ENCODE data around the gene IGSF22.

Gene IGSF22

DNA sequence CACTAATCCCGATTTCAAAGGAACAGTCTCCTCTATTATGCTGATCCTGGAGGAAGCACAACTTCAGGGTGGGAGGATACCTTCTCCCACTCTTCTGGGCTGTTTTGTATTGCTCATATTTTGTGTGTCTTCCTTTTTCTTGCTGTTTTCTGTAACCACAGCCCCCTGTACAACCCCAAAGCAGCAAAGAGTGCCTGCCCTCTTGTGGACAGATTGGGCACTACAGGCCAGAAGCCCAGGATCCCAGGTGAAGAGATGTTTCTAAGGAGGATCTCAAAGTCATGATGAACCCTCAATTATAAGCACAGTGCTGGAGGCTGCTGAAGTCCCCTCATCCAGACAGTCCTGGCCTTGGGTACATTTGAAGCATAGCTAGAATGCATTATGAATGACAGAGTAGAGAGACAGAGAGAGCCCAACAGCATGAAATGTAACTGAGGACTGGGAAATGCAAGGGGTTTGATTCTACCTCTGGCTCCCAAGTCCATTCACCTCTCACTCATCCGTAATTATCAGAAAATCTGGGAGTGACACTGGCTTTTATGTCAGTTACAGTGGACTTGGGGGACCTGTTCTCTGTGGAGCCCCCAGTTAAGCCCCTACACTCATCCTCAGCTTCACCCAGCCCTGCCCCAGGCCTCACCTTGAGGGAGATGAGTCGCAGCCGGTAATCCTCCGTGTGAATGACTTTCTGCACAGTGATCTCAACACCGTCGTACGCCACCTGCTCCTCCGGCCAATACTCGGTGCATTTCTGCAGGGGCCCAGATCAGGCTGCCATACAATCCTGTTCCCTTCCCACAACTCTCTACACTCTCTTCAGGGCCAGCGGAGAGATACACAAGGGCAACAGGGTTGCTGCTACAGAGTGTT is 6.2 kb upstream of the IGSF22 start:
- CTCF ChIA-PET, result interaction anchor here (0.6 to 11.4 kb wide), 32 partner anchors 11 to 626 kb away, joined by 3 to 132 read pairs (median 4); partner anchors contain the start of genes IGSF22, SAAL1 and TSG101
- no peak for DNase-seq (ENCODE audit: low read depth, low spot score)
- POLR2A ChIA-PET, result no interaction called here
- no peak overlapping the region for H3K4me3 ChIP-seq (ENCODE audit: low read depth, low read length)
- TF ChIP-seq, protein P1, sequence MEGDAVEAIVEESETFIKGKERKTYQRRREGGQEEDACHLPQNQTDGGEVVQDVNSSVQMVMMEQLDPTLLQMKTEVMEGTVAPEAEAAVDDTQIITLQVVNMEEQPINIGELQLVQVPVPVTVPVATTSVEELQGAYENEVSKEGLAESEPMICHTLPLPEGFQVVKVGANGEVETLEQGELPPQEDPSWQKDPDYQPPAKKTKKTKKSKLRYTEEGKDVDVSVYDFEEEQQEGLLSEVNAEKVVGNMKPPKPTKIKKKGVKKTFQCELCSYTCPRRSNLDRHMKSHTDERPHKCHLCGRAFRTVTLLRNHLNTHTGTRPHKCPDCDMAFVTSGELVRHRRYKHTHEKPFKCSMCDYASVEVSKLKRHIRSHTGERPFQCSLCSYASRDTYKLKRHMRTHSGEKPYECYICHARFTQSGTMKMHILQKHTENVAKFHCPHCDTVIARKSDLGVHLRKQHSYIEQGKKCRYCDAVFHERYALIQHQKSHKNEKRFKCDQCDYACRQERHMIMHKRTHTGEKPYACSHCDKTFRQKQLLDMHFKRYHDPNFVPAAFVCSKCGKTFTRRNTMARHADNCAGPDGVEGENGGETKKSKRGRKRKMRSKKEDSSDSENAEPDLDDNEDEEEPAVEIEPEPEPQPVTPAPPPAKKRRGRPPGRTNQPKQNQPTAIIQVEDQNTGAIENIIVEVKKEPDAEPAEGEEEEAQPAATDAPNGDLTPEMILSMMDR (IDR thresholded peaks at IDR 0.05; ENCODE audit: insufficient read depth, low read length, missing control alignments), result peak; percentile 87

DNA sequence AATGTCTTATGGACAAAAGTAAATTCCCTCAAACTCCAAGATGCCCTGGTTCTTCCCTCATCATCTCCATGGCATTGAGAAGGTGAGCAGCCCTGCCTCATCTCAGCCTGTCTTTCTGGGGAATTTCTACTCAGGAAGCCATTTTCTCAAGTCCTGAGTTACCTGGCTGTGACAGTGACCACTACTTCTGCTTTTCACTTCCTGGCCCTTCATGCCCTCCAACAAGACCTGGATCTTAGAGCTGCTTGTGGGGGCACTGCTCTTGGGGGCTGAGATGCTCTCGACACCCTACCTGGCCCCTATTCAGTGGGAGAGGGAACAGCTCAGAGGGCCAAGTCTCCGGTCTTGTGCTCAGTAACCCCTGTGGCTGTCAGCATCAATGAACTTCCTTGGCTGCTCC is 5.5 kb upstream of the IGSF22 start:
- TF ChIP-seq, protein P1 (IDR thresholded peaks at IDR 0.05; ENCODE audit: insufficient read depth, low read length, missing control alignments), result no peak
- POLR2A ChIA-PET, result no interaction called here
- no peak for DNase-seq (ENCODE audit: low read depth, low spot score)
- H3K4me3 ChIP-seq (ENCODE audit: low read depth, low read length), result no peak overlapping the region
- CTCF ChIA-PET, result interaction anchor here (0.7 to 11.4 kb wide), 30 partner anchors 10 to 625 kb away, joined by 3 to 132 read pairs (median 4); partner anchors contain the start of genes IGSF22, SAAL1 and TSG101

DNA sequence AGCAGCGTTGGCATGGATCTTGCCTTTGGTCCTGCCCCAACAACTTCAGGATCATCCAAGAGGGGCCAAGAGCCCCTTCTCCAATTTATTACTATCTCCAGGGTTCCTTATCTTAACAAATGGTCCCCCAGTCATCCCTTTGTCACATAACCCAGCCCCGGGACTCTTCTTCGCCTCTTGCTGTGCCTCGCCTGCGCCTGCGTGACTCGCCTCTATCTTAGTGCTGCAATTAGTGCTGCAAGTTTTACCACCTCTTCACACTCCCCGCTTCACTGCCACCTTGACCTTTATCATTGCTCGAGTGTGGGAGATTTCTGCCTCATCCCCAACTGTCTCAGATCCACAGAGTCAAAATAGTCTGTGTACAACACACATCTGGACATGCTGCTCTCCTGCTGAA is 4.0 kb upstream of the IGSF22 start:
- ChIA-PET POLR2A (no interaction called here), CTCF (interaction anchor here (0.8 to 11.4 kb wide), 9 partner anchors 9 to 203 kb away, joined by 3 to 132 read pairs (median 9); partner anchors contain the start of genes IGSF22 and TSG101)
- H3K4me3 ChIP-seq (ENCODE audit: low read depth, low read length), result no peak overlapping the region
- no peak for DNase-seq (ENCODE audit: low read depth, low spot score)
- TF ChIP-seq, protein P1 (IDR thresholded peaks at IDR 0.05; ENCODE audit: insufficient read depth, low read length, missing control alignments), result no peak

DNA sequence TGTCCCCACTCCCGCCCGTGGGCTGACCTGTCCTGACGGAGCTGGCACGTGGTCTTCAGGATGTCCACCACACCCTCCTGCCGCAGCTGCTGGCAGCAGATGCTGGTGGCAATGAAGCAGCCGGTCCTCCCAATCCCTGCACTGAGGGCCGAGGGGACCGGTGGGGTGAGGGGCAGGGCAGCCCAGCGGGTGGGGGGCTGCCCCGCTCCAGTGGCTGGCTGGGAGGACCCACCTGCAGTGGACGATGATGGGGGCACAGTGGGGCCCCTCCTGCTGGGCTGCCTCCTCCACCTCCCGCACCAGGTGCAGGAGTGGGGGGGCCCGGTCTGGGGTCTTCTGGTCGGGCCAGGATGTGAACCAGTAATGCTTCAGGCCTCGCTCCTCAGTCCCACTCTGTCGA is 3.4 kb upstream of the IGSF22 start:
- TF ChIP-seq, protein P1 (IDR thresholded peaks at IDR 0.05; ENCODE audit: insufficient read depth, low read length, missing control alignments), result no peak
- DNase-seq (ENCODE audit: low read depth, low spot score), result no peak
- POLR2A ChIA-PET, result no interaction called here
- H3K4me3 ChIP-seq (ENCODE audit: low read depth, low read length), result no peak overlapping the region
- CTCF ChIA-PET, result interaction anchor here (1.0 to 11.4 kb wide), 4 partner anchors 8 to 189 kb away, joined by 3 to 132 read pairs (median 44); partner anchors contain the start of gene IGSF22

DNA sequence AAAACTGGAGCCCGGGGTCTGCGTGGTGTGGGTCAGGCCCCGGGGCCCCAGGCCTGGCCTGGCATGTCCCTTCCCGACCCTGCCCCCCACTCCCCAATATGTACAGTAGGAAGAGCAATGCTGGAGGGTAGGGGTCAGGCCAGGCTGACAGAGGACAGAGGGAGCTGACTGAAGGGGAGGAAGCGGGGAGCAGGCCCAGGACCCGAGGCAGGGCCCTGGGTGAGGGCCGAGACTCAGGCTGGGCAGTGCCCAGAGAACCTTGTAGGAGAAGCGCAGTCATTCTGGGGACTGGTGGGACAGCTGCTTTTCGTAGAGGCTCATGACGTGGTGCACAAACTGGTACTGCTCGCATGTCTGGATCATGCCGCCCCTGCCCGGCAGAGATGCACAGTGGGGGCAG is 2.7 kb upstream of the IGSF22 start:
- ChIA-PET CTCF (interaction anchor here (0.8 to 3.0 kb wide), 14 partner anchors 8 to 641 kb away, joined by 3 to 15 read pairs (median 6); no protein-coding TSS in a partner anchor), POLR2A (no interaction called here)
- TF ChIP-seq, protein P1 (IDR thresholded peaks at IDR 0.05; ENCODE audit: insufficient read depth, low read length, missing control alignments), result no peak

More for the DNA sequence above, 2.7 kb upstream of the IGSF22 start:
- H3K4me3 ChIP-seq (ENCODE audit: low read depth, low read length), result no peak overlapping the region
- DNase-seq (ENCODE audit: low read depth, low spot score), result no peak
